GM18909 (cell line): ENCODE measurements around the gene USP43.

Experiments used
- ATAC-seq: cut with Tn5 transposase; IDR thresholded peaks from one replicate; pipeline ENCODE4 v1.9.1; 2021; ENCODE audit warnings: mild to moderate bottlenecking; ENCODE audit not compliant: unreplicated experiment, poor library complexity

The USP43 gene

DNA sequence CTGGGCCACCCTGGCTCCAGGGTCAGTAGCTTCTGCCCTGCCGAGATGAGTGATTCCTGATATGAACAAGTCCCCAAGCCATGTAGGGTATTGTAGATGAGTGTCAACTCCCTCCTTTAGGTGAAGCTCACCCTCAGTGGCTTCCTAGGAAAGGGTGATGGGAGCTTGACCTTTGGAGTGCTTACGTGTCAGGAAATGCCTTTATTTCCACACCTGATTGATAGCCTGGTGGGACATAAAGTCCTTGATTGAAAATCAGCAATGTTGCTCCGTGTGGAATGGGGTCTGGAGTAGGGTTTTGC, 58.4 kb downstream of the USP43 start:
- ATAC-seq, result no peak

DNA sequence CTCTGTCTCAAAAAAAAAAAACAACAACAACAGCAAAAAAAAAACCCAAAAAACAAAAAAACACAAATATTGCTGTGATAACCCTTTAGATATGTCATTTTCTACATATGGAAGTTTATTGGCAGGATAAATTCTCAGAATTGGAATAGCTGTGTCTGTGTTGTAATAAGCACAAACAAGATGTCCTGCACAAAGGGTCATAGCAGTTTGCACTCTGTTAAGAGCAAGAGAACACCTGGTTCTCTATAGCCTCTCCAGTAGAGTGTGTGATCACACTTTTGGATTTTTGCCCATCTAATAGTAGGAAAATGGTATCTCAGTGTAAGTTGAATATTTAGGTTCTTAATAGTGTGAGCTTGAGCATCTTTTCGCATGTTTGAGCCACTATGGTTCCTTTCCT, 60.4 kb downstream of the USP43 start:
- ATAC-seq, result no peak

DNA sequence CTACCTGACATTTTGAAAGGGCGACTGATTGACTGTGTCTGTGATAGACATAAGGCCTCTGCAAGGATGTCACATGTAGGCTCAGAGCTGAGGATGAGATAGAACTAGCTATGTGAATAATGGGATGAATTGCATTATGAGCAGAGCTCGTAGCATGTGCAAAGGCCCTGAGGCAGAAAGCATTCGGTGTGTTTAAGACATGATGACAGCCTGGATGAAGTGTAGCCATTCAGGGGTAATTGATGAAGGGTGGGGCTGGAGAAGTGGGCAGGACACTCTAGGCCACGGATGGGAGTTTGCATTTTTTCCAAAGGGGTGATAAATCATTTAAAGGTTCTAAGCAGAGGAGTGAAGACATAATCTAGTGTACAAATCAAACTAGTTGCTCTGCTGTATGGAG, 62.6 kb downstream of the USP43 start:
- ATAC-seq, result no peak

DNA sequence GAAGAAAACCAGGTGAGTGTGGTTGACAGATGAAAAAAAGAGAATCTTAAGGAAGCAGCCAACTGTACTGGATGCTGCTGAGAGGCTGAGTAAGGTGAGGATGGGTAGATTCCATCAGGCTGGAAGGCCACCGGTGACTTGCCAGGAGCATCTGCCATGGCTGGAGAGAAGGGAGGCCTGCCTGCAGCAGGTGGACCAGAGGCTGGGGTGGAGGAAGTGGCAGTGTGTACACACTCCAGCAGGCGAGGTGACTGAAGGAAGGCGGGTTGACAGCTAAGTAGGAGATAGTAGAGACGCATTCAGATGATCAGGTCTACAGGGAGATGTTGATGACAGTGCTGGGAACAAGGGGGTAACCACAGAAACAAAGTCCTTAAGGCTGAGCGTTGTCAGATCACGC, 69.5 kb downstream of the USP43 start:
- ATAC-seq, result no peak

DNA sequence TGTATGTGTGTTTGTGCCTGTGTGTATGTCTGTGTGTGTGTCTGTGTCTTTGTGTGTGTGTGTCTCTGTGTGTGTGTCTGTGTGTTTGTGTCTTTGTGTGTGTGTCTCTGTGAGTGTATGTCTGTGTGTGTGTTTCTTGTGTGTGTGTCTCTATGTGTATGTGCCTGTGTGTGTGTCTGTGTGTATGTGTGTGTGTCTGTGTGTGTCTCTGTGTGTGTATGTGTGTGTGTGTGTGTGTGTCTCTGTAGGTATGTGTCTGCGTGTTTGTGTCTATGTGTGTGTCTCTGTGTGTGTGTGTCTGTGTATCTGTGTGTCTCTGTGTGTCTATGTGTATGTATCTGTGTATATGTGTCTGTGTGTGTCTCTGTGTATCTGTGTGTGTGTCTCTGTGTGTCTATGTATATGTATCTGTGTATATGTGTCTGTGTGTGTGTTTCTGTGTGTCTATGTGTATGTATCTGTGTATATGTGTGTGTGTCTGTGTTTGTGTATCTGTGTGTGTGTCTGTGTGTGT, 70.2 kb downstream of the USP43 start:
- no peak for ATAC-seq

DNA sequence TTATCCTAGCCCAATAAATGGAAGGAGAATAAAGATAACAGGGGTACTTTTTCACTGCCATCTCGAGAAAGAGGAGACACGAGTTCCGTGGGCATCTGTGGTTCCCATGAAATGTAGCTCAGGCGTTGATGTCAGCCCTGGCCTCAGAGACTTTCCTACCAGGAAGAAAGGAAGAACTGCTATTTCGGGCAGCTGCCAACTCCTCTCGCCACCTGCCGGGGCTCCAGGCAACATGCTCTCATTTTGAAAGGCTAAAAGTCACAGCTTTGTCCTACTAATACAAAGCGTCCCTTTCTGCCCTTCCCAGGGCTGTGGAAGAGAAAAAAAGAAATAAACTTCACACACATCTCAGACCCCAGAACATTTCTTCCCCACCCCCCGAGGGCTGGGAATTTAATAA, 80.3 kb downstream of the USP43 start:
- no peak for ATAC-seq

DNA sequence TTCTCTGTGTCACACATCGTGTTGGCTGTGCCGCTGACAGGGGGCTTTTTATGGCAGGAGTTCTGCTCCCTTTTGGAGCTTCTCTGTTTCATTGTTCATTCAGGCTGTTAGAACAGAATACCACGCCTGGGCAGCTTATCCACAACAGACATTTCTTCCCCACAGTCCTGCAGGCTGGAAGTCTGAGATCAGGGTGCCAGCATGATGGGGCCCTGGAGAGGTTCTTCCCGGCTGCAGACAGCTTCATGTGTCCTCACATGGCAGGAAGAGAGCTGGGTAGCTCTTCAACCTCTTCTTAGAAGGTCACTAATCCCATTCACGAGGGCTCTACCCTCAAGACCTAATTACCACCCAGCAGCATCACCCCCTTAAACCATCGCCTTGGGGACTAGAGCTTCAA, 81.0 kb downstream of the USP43 start:
- no peak for ATAC-seq

DNA sequence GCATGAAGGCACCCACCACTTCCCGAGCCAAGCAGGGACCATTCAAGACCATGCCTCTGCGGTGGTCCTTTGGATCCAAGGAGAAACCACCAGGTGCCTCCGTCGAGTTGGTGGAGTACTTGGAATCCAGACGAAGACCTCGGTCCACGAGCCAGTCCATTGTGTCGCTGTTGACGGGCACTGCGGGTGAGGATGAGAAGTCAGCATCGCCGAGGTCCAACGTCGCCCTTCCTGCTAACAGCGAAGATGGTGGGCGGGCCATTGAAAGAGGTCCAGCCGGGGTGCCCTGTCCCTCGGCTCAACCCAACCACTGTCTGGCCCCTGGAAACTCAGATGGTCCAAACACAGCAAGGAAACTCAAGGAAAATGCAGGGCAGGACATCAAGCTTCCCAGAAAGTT, 82.7 kb downstream of the USP43 start:
- ATAC-seq, result no peak

DNA sequence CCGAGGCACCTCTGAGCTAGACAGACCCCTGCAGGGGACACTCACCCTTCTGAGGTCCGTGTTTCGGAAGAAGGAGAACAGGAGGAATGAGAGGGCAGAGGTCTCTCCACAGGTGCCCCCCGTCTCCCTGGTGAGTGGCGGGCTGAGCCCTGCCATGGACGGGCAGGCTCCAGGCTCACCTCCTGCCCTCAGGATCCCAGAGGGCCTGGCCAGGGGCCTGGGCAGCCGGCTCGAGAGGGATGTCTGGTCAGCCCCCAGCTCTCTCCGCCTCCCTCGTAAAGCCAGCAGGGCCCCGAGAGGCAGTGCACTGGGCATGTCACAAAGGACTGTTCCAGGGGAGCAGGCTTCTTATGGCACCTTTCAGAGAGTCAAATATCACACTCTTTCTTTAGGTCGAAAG, 83.2 kb downstream of the USP43 start:
- no peak for ATAC-seq

DNA sequence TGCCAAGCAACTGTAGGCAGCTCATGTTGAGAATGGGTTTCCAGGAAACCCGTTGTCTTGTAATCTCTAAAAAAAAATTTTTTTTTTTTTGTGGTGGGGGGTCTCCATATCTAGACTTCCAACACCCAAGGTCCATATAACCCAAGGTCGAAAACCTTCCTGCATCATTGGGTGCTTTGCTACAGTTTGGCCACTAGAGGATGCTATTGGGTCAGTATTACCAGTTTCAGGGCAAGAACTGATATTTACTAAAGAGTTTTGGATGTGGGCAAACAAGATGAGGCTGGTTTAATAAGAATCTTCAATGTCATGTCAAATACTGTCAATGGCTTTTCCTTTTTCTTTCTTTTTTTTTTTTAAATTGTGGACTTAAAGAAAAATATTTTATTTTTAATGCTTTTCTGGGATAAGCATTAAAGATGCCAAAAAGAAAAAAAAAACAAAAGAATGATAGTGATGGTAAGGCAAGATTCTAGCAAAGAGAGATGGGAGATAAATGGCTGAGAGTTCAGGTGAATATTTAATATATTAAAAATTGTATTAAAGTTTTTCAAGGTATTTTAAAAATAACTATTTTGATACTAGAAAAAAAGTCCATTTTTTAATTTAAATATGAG, 83.8 kb downstream of the USP43 start:
- ATAC-seq, result no peak

DNA sequence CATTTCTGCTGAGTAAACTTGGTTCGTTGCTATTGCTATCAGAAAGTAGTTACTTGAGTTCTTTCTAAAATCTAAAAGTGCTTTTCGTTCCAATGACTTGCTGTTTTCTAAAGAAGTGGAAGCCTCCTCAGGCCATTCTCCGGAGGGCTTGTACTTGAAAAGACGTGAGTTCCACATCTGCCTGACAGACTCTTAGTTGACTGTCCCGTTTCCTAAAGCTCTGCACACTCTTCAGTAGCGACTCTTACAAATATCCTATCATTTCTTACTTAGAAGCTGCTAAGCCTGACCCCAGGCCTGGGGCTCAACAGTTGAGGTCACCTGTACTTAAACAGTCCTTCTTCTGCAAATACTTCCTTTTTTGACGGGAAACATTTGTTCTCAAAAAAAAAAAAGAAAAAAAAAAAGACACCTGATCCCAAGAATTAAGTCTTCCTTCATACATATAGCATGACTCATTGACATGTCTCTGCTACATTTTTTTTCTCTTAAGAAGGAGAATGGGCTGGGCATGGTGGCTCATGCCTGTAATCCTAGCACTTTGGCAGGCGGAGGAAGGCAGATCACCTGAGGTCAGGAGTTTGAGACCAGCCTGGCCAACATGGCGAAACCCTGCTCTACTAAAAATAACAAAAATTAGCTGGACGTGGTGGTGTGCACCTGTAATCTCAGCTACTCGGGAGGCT, 84.6 kb downstream of the USP43 start:
- no peak for ATAC-seq

DNA sequence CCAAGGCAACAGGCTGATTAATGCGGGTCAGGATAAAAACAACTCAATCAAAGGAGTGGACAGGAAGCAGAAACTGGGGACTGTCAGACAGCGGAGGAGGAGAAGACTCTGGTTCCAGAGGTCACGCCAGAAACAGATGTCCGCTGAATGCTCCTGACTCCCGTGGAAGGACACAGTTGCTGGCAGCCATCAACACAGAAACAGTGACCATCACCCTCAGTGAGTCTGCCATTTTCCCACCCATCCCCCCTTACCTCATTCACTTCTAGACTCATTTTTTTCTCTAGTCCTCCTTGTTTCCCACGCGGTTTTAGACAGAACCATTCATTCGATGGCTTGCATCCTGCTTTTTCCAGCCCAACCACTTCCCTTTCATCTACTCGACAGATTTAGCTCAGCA, 105.2 kb downstream of the USP43 start:
- no peak for ATAC-seq

DNA sequence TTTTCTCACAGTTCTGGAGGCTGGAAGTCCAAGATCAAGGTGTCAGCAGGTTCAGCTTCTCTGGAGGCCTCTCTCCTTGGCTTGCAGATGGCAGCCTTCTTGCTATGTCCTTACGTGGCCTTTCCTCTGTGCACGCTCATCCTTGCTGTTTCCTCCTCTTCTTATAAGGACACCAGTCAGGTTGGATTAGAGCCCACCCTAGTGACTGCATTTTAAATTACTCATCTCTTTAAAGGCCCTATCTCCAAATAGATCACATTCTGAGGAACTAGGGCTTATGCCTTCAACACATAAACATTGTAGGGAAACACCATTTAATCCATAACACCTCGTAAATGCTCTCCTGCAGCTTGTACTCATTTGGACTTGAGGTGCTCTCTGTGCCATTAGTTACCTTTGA, 109.8 kb downstream of the USP43 start:
- no peak for ATAC-seq

DNA sequence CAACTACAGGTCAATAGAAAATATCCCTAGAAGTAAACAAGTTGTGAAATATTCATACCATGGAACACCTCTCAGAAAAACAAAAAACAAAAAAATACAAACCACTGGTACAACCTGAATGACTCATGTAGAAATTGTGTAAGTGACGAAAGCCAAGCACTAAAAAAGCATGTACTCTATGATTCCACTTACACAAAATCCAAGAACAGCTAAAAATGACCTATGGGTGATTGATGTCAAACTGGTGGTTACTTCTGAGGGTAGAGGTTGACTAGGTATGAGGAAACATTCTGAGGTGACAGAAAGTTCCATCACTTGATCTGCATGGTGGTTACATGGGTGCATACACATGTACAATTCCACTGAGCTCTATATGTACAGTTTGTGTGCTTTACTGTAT, 114.9 kb downstream of the USP43 start:
- no peak for ATAC-seq

DNA sequence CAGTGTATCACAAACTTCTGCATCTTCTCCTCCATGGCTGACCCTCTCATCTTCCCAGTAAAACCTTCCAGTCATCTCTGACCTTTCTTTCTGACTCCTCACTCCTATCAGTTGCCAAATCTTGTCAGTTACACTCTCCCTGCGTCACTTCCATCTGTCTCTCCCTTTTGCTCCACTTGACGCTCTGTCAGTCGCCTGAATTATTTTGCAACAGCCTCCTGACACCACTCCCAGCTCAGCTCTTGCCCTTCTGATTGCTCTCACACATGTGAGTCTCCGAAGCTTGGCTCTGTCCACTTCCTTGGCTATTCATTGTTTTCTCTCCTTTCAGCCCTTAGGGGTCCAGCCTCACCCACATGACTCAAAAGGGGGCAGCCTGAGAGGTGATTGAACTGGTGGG, 118.3 kb downstream of the USP43 start:
- no peak for ATAC-seq

DNA sequence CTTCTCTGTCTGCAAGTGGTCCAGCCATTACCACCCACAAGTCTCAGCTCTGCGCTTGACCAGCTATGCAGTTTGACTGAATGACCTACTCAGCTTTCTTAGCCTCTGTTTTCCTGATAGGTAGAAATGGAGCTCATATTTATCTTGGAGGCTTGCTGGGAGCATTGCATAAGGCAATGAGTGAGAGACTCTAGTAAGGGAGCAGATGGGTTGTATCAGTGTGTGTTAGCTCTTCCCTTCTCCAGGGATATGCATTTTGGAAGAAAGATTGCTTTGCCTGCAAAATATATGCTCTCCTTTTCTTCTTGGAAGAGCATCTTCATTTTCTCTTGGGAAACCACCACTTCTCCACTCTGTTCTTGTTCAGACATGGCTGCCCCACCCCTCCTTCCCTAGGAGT, 120.0 kb downstream of the USP43 start:
- no peak for ATAC-seq

DNA sequence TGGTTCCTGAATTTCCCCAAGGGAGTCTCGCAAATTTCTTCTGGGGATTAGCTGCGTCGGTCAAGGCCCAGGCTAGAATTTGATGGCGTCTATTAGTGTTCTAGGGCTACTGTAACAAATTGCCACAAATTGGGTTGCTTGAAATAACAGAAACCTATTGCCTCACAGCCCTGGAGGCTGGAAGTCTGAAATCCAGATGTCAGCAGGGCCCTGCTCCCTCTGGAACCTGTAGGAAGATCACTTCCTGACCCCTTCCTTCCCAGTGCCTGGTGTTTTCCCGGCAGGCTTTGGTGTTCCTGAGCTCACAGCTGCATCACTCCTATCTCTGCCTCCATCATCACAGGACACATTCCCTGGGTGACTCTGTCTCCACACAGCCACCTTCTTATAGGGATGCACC, 121.7 kb downstream of the USP43 start:
- ATAC-seq, result no peak

DNA sequence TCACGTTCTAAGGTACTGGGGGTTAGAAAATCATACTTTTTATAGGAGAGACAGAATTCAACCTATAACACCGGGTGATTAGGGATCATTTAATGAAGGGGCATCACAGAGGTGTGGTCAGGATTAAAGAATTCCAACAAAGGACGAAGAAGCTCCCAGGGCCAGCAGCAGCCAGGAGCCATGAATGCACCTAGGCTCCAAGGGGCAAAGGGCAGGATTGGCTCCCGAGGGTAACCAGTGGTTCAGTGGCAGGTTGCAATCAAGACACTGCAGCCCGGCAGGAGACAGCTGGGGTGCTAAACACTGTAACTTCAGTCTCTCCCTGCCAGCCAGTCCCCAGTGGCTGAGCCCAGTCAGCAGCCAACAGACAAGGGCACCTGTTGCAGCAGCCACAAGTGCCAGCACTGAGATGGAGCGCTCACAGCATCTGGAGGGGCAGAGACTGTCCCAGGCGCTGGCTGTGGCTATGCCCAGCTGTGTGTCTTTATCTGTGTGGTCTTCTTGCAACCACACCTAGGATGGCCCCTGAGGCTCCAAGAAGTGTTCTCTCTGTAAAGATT, 122.2 kb downstream of the USP43 start:
- ATAC-seq, result no peak

DNA sequence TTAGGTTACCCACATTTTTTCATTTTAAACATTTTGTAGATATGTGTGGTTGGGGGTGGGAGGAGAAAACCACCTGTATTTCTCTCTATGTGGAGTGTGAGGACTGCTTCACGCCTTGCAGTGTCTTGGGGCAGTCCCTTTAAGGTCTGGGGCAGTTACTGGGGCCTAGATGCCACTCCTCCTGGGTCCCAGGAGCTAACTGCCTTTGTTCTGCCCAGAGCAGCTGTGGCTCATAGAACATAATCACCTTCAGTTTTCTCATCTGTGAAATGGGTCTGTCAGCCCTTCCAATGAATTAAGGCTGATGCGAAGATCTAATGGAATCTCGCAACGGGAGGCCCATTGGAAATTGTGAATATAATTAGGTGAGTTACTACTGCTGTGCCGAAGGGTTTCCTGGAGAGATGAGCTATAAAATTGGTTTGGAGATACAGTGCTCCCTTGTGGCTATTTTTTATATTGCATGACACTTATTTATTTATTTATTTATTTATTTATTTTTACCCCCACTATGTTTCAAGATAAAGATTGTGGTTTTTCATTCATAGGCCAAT, 123.1 kb downstream of the USP43 start:
- ATAC-seq, result no peak

DNA sequence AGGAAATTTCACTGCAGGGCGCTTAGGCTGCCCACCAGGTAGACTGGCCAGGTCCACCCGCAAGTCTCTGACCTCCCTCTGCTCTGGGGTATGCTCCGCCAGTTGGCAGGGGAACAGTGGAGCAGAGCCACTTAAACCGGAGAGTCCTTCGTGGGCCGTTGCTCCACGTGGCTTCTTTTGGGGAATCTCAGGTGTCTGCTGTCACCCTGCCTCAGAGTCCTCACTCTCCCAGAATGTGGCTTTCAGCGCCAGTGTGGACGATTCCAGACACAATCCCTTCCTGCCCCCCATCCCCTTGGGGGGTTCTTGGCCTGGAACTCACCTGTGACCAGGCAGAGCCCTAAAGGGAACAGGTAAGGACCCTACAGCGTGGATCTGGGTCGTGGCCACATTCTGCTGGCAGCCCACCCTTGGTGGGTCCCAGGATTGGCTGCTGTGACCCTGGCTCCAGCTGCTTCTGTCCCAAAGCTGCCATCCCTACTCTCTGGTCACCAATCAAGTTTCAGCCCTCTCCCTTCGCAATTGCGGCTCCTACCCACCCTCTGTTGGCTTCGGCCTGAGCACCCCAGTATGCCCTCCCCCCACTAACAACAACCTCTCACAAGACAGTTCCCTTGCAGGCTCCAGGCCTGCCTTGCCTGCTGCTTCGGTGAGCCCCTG, 123.8 kb downstream of the USP43 start:
- no peak for ATAC-seq

DNA sequence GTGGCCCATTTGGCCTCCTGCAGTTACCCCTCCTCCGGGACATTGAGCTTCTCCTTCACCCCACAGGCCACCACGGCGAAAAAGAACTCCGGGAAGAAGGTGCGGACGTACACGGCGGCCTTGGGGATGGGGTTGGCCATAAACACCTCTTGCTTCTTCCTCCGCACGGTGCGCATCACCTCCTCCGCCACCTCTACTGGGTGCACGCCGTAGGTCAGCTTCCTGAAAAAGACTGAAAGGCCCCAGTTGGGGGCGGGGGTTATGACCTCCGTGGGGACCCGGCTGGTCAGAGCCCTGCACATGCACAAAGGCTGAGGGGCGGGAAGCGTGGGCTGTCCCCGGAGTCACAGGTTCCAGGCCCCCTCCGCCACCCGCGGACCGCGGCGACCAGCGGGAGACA, 126.1 kb downstream of the USP43 start:
- ATAC-seq, result no peak
